ENCODE results near the gene CXorf49B. TPM values are rescaled to one million over a fixed set of nuclear protein-coding genes. Genes with fewer than 3 reads are reported as not detected.

CXorf49B gene
- total RNA-seq, 2 experiments from 2014 or later, result not detected

DNA sequence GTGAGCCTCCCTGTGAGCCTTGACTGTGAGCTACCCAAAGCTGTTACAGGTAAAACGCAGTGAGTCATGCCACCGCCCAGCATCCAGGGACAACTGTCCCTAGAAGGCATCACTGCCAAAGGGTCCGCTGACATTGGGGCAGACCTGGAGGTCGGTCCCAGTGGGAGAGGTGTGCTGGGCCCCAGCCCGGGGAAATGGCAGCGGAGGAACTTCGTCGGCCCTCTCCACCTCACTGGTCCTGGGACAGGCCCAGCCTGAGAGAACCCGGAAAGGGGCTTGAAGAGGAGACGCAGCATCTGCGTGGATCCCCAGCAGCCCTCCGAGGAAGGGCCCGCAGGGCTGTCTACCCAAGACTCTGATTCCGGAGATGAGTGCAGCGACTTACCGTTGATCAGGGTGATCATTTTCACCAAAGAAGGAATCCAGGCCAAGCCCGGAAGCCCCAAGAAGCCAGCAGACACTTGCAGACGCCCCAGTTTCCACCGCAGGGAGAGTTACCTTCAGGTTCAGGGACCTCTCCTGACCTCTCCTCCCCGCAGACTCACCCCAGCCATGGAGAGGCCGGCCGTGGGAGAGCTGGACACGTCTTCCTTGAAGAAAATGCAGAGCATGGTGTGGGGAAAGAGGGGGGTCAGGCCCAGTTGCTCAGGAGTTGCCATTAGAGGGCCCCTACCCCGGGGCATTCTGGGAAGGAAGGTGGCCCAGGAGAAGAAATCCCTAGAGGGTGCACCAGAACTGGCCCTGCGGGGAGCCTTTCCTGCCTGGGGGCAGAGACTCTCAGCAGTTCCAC lies 51.2 kb downstream of the CXorf49B start:
- intact Hi-C loops (cut with DNase I, micrococcal nuclease), result no loop called here
- no peaks in the 10 kb centered on the region for H3K4me1 Mint-ChIP-seq (ENCODE audit: low read depth)
- no peak for TF ChIP-seq CTCF (IDR thresholded peaks at IDR 0.05)

DNA sequence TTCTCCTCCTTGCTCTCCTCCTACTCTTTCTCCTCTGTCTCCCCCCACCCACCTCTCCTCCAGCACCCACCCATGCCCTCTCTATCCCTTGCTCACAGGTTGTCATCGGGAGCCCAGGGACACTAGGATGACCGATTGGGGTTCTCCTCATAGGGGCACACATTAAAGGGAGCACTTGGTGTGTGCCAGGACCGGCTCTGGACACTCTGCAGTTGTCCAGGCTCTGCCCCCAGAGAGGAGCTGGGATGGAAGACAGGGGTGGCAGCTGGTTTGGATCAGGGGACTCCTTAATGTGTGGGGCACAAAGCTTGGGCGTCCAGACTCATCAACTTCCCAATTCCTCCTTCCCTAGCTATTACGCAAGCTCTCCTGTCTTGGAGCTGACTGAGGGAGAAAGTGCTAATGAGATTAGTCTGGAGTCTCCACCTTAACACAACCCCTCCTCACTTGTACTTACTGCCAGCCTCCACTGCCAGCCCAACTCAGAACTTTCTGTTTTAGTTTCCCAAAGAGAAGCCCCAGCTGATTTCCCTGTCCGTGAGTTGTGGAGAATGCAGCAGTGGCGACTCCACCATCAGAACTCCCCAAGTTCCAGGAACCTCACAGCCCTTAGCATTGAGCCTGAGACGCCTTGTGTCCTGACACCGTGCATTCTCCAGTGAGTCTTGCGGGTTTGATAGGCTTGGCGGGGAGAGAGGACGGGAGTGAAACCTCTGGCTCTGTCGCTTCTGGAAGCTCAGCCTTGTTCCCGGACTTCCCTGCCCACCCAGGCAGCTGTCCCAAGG lies 52.2 kb downstream of the CXorf49B start:
- no peak overlapping the region for H3K27ac ChIP-seq (ENCODE audit: low read depth in 1 of 2, low read length in 2 of 2)
- Mint-ChIP-seq H3K27me3 (no peaks in the 10 kb centered on the region), H3K4me1 (ENCODE audit: low read depth) (no peaks in the 10 kb centered on the region), H3K36me3 (ENCODE audit: low read depth) (no peaks in the 10 kb centered on the region), H3K4me3 (no peak overlapping the region), H3K9me3 (no peaks in the 10 kb centered on the region), H3K27ac (no peak overlapping the region)
- ChIA-PET CTCF (no interaction called here), POLR2A (no interaction called here)
- no peak overlapping the region for H3K4me3 ChIP-seq (ENCODE audit: low read length)
- H3K27me3 ChIP-seq (ENCODE audit: control insufficient read depth in 1 of 2, insufficient read depth in 2 of 2, low read length in 2 of 2), result no peaks in the 10 kb centered on the region
- TF ChIP-seq CTCF (IDR thresholded peaks at IDR 0.05), result no peak
- DNase-seq (no peak), ATAC-seq (ENCODE audit: poor library complexity) (no peak)
- no peaks in the 10 kb centered on the region for H3K4me1 ChIP-seq (ENCODE audit: insufficient read depth, low read length)
- no peaks in the 10 kb centered on the region for H3K9me3 ChIP-seq (ENCODE audit: control insufficient read depth in 1 of 2, insufficient read depth in 1 of 2, low read length in 2 of 2)
- H3K36me3 ChIP-seq (ENCODE audit: insufficient read depth, low read length), result no peaks in the 10 kb centered on the region
- intact Hi-C loops (cut with DNase I, micrococcal nuclease), result no loop called here

More for the DNA sequence above, 51.2 kb downstream of the CXorf49B start:
- Mint-ChIP-seq H3K27ac (no peak overlapping the region), H3K27me3 (no peaks in the 10 kb centered on the region), H3K36me3 (ENCODE audit: low read depth) (no peaks in the 10 kb centered on the region), H3K4me3 (no peak overlapping the region), H3K9me3 (no peaks in the 10 kb centered on the region)
- Histone ChIP-seq H3K4me1 (ENCODE audit: insufficient read depth, low read length) (no peaks in the 10 kb centered on the region), H3K9me3 (ENCODE audit: control insufficient read depth in 1 of 2, insufficient read depth in 1 of 2, low read length in 2 of 2) (no peaks in the 10 kb centered on the region), H3K4me3 (ENCODE audit: low read length) (no peak overlapping the region), H3K27ac (ENCODE audit: low read depth in 1 of 2, low read length in 2 of 2) (no peak overlapping the region), H3K27me3 (ENCODE audit: control insufficient read depth in 1 of 2, insufficient read depth in 2 of 2, low read length in 2 of 2) (no peaks in the 10 kb centered on the region), H3K36me3 (ENCODE audit: insufficient read depth, low read length) (no peaks in the 10 kb centered on the region)
- ATAC-seq (ENCODE audit: poor library complexity), result no peak
- ChIA-PET CTCF (no interaction called here), POLR2A (no interaction called here)
- no peak for DNase-seq

- H3K27ac Mint-ChIP-seq, result no peak overlapping the region
- CTCF ChIA-PET, result no interaction called here
- H3K4me1 ChIP-seq (ENCODE audit: insufficient read depth, low read length), result no peaks in the 10 kb centered on the region
- no peaks in the 10 kb centered on the region for H3K9me3 ChIP-seq (ENCODE audit: control insufficient read depth in 1 of 2, insufficient read depth in 1 of 2, low read length in 2 of 2)
- H3K36me3 ChIP-seq (ENCODE audit: insufficient read depth, low read length), result no peaks in the 10 kb centered on the region
- no peak for DNase-seq
- no peak overlapping the region for H3K4me3 ChIP-seq (ENCODE audit: low read length)
- H3K9me3 Mint-ChIP-seq, result no peaks in the 10 kb centered on the region
- H3K27me3 ChIP-seq (ENCODE audit: control insufficient read depth in 1 of 2, insufficient read depth in 2 of 2, low read length in 2 of 2), result no peaks in the 10 kb centered on the region
- no peaks in the 10 kb centered on the region for H3K27me3 Mint-ChIP-seq
- ATAC-seq (ENCODE audit: poor library complexity), result no peak
- POLR2A ChIA-PET, result no interaction called here
- intact Hi-C loops (cut with DNase I, micrococcal nuclease), result no loop called here
- H3K4me3 Mint-ChIP-seq, result no peak overlapping the region
- H3K4me1 Mint-ChIP-seq (ENCODE audit: low read depth), result no peaks in the 10 kb centered on the region
- no peak overlapping the region for H3K27ac ChIP-seq (ENCODE audit: low read depth in 1 of 2, low read length in 2 of 2)
- TF ChIP-seq CTCF (IDR thresholded peaks at IDR 0.05), result no peak
- H3K36me3 Mint-ChIP-seq (ENCODE audit: low read depth), result no peaks in the 10 kb centered on the region
These were observed 52.7 kb downstream of the CXorf49B start for GRCh38 chrX:71815906-71816156.

Other genes starting within 250 kb of the CXorf49B start
- gene OGT, start 230.2 kb upstream of the CXorf49B start, total RNA-seq, result 100 to 1,000 TPM; 279 to 295 TPM
- 1 to 10 TPM; 1.7 to 2.3 TPM for gene GCNA, start 184.9 kb upstream of the CXorf49B start, total RNA-seq
- gene CXCR3, start 144.8 kb upstream of the CXorf49B start, total RNA-seq, result 10 to 100 TPM; 19.5 to 22.0 TPM
- gene CXorf49, start 45.1 kb upstream of the CXorf49B start, total RNA-seq, result not detected
- gene NHSL2, start 147.5 kb downstream of the CXorf49B start, total RNA-seq, result 1 to 10 TPM; 1.3 to 1.5 TPM

Measured in CD4-positive, alpha-beta T cell (primary cell).